T-cell (primary cell): Measurements from ENCODE around the gene FUT2. TPM values are rescaled to one million over a fixed set of nuclear protein-coding genes. Genes with fewer than 3 reads are reported as not detected.

Experiments
- ATAC-seq, 4 experiments: fragments of 200-7000 bp in 3 of 4; fragments of 150-1000 bp in 1 of 4; cut with Tn5 transposase; replicated peaks in 1 of 4; 1 replicate in 3 of 4; 2 replicates in 1 of 4; pipeline ENCODE4 v1.10.0; 2021; ENCODE audit warnings: moderate library complexity in 3 of 4, mild to moderate bottlenecking in 2 of 4, moderate number of reproducible peaks in 1 of 4
- CTCF ChIA-PET, 2 donors: fragments of 300-600 bp; sonication (Branson Sonifier 250); formaldehyde crosslinking; loops; one replicate each; lab custom pipeline; 2022; ENCODE audit warnings: antibody characterized with exemption in 2 of 2; lab: Charles Lee
- POLR2A ChIA-PET, 2 donors: fragments of 300-600 bp; sonication (Branson Sonifier 250); formaldehyde crosslinking; loops; one replicate each; lab custom pipeline; 2022; ENCODE audit warnings: antibody characterized with exemption in 2 of 2; lab: Charles Lee
- DNase-seq, 35 experiments: peaks; one replicate each; pipeline versions ENCODE4 v3.0.0 to v3.0.0-alpha.2; 2013 to 2023
- H3K27ac ChIP-seq: one replicate; pipeline ENCODE4 v1.5.1; 2013; ENCODE audit warnings: low read length
- H3K27me3 ChIP-seq, 2 experiments: replicated peaks in 1 of 2; 1 replicate in 1 of 2; 2 replicates in 1 of 2; pipeline versions ENCODE4 v1.6.1 to v1.7.0; 2013; ENCODE audit warnings: low read length in 1 of 2, mixed read lengths in 1 of 2; ENCODE audit not compliant: control insufficient read depth in 2 of 2, insufficient read depth in 2 of 2; ENCODE audit errors: extremely low read depth in 1 of 2
- H3K36me3 ChIP-seq, 2 donors: 1 replicate in 1 of 2; 2 replicates in 1 of 2; pipeline versions ENCODE4 v1.6.1 to v1.7.0; 2013; ENCODE audit warnings: low read length in 1 of 2; ENCODE audit not compliant: control insufficient read depth in 2 of 2, insufficient read depth in 1 of 2; ENCODE audit errors: extremely low read depth in 1 of 2
- H3K4me1 ChIP-seq, 2 experiments: 1 replicate in 1 of 2; 2 replicates in 1 of 2; pipeline versions ENCODE4 v1.6.1 to v1.7.0; 2013; ENCODE audit warnings: low read length in 2 of 2, mixed read lengths in 1 of 2; ENCODE audit not compliant: insufficient read depth in 2 of 2, control insufficient read depth in 1 of 2; ENCODE audit errors: extremely low read depth in 1 of 2
- H3K4me3 ChIP-seq, 2 donors: 1 replicate in 1 of 2; 2 replicates in 1 of 2; pipeline versions ENCODE4 v1.5.1 to v1.7.0; 2013; ENCODE audit warnings: mild to moderate bottlenecking in 2 of 2, low read length in 1 of 2, moderate library complexity in 1 of 2; ENCODE audit not compliant: control insufficient read depth in 1 of 2; ENCODE audit errors: extremely low read depth in 1 of 2
- H3K9me3 ChIP-seq: 2 replicates; pipeline ENCODE4 v1.7.0; 2013
- H3K27ac Mint-ChIP-seq, 2 donors: one replicate each; pipeline ENCODE4 v1.8.0; 2020 to 2021; ENCODE audit warnings: mild to moderate bottlenecking in 2 of 2, mixed read lengths in 2 of 2
- H3K27me3 Mint-ChIP-seq, 2 donors: one replicate each; pipeline ENCODE4 v1.8.0; 2021 to 2022; ENCODE audit warnings: mixed read lengths in 2 of 2
- H3K36me3 Mint-ChIP-seq: one replicate; pipeline ENCODE4 v1.8.0; 2021; ENCODE audit warnings: mixed read lengths
- H3K4me1 Mint-ChIP-seq, 3 donors: one replicate each; pipeline ENCODE4 v1.8.0; 2020 to 2022; ENCODE audit warnings: mixed read lengths in 3 of 3, mild to moderate bottlenecking in 1 of 3
- H3K4me3 Mint-ChIP-seq, 3 donors: one replicate each; pipeline ENCODE4 v1.8.0; 2020 to 2022; ENCODE audit warnings: mild to moderate bottlenecking in 3 of 3, mixed read lengths in 3 of 3, moderate library complexity in 3 of 3
- H3K9me3 Mint-ChIP-seq, 3 donors: one replicate each; pipeline ENCODE4 v1.8.0; 2020 to 2022; ENCODE audit warnings: mixed read lengths in 3 of 3
- WGBS: methylation state at CpG from one replicate; pipeline ENCODE4 v1.1.5; 2013; ENCODE audit warnings: missing lambda C conversion rate; ENCODE audit not compliant: insufficient coverage; 5-methylcytosine and 5-hydroxymethylcytosine counted together
- total RNA-seq, 35 experiments: library from RNA in 6 of 35; stranded (reverse) in 6 of 35; fragments of 120-200 nt in 1 of 35; gene quantifications; one replicate each; pipeline versions ENCODE4 v1.2.1 to v1.2.4 and lab custom pipeline; 2013 to 2026

Gene FUT2
- total RNA-seq, 5 donors from 2014 or later (not counting 1 experiment from before 2014, with no cell fraction given), result 0.16 TPM; not detected in 4

DNA sequence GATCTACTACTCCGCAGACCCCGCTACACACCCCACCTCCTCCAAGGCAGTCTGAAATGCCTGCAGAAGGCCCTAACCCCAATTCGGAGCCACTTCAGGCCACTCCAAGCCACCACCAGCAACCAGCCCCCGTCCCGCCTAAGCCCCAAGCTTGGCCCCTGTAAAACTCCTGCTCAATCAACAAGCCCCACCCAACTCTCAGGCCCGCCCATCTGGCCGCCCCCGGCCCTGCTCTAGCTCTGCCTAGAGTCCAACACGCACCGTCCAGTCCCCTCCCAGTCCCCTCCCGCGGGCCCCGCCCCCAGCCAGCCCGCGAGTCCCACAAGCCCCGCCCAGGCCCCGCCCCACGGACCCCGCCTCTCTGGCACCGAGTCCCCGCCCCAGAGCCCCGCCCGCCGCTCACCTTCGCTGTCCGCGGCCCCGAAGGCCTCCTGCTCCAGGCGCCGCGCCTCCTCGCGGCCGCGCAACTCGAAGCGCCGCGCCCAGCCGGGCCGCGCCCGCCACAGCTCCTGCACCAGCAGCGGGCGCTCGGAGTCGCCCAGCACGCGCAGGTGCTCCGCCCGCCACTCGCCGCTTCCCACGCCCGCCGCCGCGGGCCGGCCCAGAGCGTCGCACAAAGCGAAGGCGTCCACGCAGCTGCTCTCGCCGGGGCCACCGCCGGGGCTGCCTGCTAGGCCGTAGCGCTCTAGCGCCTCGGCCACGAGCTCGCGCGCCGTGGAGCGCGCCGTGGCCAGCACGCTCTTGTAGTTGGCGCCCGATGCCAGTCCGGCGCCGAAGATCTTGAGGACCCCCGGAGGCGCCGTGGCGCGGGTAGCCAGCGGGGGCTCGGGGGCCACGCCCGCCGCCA lies 43.0 kb downstream of the FUT2 start:
- H3K4me3 ChIP-seq, result peak overlapping the region in 1 of 2 donors; percentile 55
- Mint-ChIP-seq H3K36me3 (no peaks in the 10 kb centered on the region), H3K4me3 (peak overlapping the region; percentile 41 to 61 (median 54)), H3K4me1 (peaks cover 11 to 20% (median 16%) of the 10 kb centered on the region in 3 donors), H3K27me3 (peaks cover 0 to 2% of the 10 kb centered on the region in 2 donors), H3K27ac (peak overlapping the region in 1 of 2 donors; percentile 46), H3K9me3 (no peaks in the 10 kb centered on the region)
- H3K27ac ChIP-seq, result no peak overlapping the region
- no peaks in the 10 kb centered on the region for H3K36me3 ChIP-seq
- peak; percentile 70 to 95 (median 84) for DNase-seq
- ChIA-PET POLR2A (interaction anchor here (0.5 to 0.6 kb wide), 2 partner anchors 9 to 30 kb away, joined by 3 to 4 read pairs; no protein-coding TSS in a partner anchor), CTCF (interaction anchor here in 1 of 2 donors (0.6 to 1.3 kb wide), 4 partner anchors 13 to 249 kb away, joined by 3 to 7 read pairs (median 5); partner anchors contain the start of gene CA11)
- H3K9me3 ChIP-seq, result no peaks in the 10 kb centered on the region
- WGBS, result 3% methylated on average over 95 of the region's 96 CpGs
- H3K27me3 ChIP-seq, result peaks cover 0 to 29% of the 10 kb centered on the region in 2 experiments
- peak; percentile 92 to 95 (median 94) for ATAC-seq
- peaks cover 11 to 32% of the 10 kb centered on the region in 2 experiments for H3K4me1 ChIP-seq

GRCh38 chr19:48739404-48740163 lies 43.8 kb downstream of the FUT2 start:
- Histone ChIP-seq H3K4me3 (peak overlapping the region; percentile 17 to 55), H3K27me3 (peaks cover 0 to 31% of the 10 kb centered on the region in 2 experiments), H3K36me3 (no peaks in the 10 kb centered on the region), H3K27ac (no peak overlapping the region), H3K4me1 (peaks cover 11 to 32% of the 10 kb centered on the region in 2 experiments), H3K9me3 (no peaks in the 10 kb centered on the region)
- Mint-ChIP-seq H3K4me1 (peaks cover 11 to 20% (median 16%) of the 10 kb centered on the region in 3 donors), H3K36me3 (no peaks in the 10 kb centered on the region), H3K27ac (no peak overlapping the region), H3K4me3 (peak overlapping the region; percentile 31 to 61 (median 49)), H3K27me3 (peaks cover 0 to 2% of the 10 kb centered on the region in 2 donors), H3K9me3 (no peaks in the 10 kb centered on the region)
- DNase-seq, result no peak
- ATAC-seq, result peak; percentile 4 to 22 (median 11)
- POLR2A ChIA-PET, result interaction anchor here in 1 of 2 donors (0.5 kb wide), 1 partner anchor 91 kb away, joined by 6 read pairs; no protein-coding TSS in a partner anchor
- 6% methylated on average over 45 of the region's 51 CpGs for WGBS
- CTCF ChIA-PET, result interaction anchor here in 1 of 2 donors (0.7 to 1.3 kb wide), 3 partner anchors 56 to 116 kb away, joined by 3 to 7 read pairs (median 4); partner anchors contain the start of gene CA11

- no peaks in the 10 kb centered on the region for H3K36me3 Mint-ChIP-seq
- Histone ChIP-seq H3K27ac (no peak within 1 kb of the TSS), H3K27me3 (peaks cover 0 to 37% of the 10 kb centered on the region in 2 experiments), H3K4me3 (peak within 1 kb of the TSS; percentile 17 to 55), H3K36me3 (no peaks in the 10 kb centered on the region), H3K4me1 (peaks cover 11 to 38% of the 10 kb centered on the region in 2 experiments), H3K9me3 (no peaks in the 10 kb centered on the region)
- CTCF ChIA-PET, result interaction anchor here in 1 of 2 donors (0.7 kb wide), 1 partner anchor 117 kb away, joined by 3 read pairs; no protein-coding TSS in a partner anchor
- H3K27ac Mint-ChIP-seq, result no peak within 1 kb of the TSS
- no peaks in the 10 kb centered on the region for H3K9me3 Mint-ChIP-seq
- POLR2A ChIA-PET, result no interaction called here
- ATAC-seq, result no peak
- 52% methylated on average over 22 of the region's 27 CpGs for WGBS
- peaks cover 16 to 23% (median 17%) of the 10 kb centered on the region in 3 donors for H3K4me1 Mint-ChIP-seq
- peaks cover 0 to 2% of the 10 kb centered on the region in 2 donors for H3K27me3 Mint-ChIP-seq
- H3K4me3 Mint-ChIP-seq, result peak within 1 kb of the TSS; percentile 31 to 61 (median 49)
- no peak for DNase-seq
Measured at GRCh38 chr19:48740164-48740972, 44.6 kb downstream of the FUT2 start, which contains the start of gene RASIP1. Gene RASIP1 (minus strand): TSS chr19:48740610. CDS start chr19:48740282, 328 bp downstream.

- ATAC-seq, result no peak
Measured at GRCh38 chr19:48741129-48741999, 45.6 kb downstream of the FUT2 start.

GRCh38 chr19:48742096-48742495 lies 46.3 kb downstream of the FUT2 start:
- Histone ChIP-seq H3K9me3 (no peaks in the 10 kb centered on the region), H3K36me3 (no peaks in the 10 kb centered on the region), H3K27ac (no peak overlapping the region), H3K4me1 (peaks cover 11 to 48% of the 10 kb centered on the region in 2 experiments), H3K27me3 (peaks cover 0 to 54% of the 10 kb centered on the region in 2 experiments), H3K4me3 (no peak overlapping the region)
- ChIA-PET POLR2A (interaction anchor here in 1 of 2 donors (0.6 kb wide), 1 partner anchor 110 kb away, joined by 6 read pairs; no protein-coding TSS in a partner anchor), CTCF (no interaction called here)
- ATAC-seq (no peak), DNase-seq (no peak)
- no peaks in the 10 kb centered on the region for H3K9me3 Mint-ChIP-seq
- WGBS, result 100% methylated on average over 7 of the region's 11 CpGs
- peaks cover 5 to 15% of the 10 kb centered on the region in 2 donors for H3K27me3 Mint-ChIP-seq
- H3K4me3 Mint-ChIP-seq, result no peak overlapping the region
- H3K27ac Mint-ChIP-seq, result no peak overlapping the region
- H3K36me3 Mint-ChIP-seq, result no peaks in the 10 kb centered on the region
- H3K4me1 Mint-ChIP-seq, result peaks cover 23 to 28% (median 25%) of the 10 kb centered on the region in 3 donors

More at GRCh38 chr19:48741129-48741999, 45.6 kb downstream of the FUT2 start:
- CTCF ChIA-PET, result no interaction called here
- WGBS, result 56% methylated on average over 30 of the region's 35 CpGs
- Mint-ChIP-seq H3K4me1 (peaks cover 23 to 28% (median 23%) of the 10 kb centered on the region in 3 donors), H3K27me3 (peaks cover 5 to 12% of the 10 kb centered on the region in 2 donors), H3K36me3 (no peaks in the 10 kb centered on the region), H3K27ac (no peak overlapping the region), H3K4me3 (peak overlapping the region in 1 of 3 donors; percentile 3), H3K9me3 (no peaks in the 10 kb centered on the region)
- POLR2A ChIA-PET, result interaction anchor here in 1 of 2 donors (0.6 kb wide), 1 partner anchor 110 kb away, joined by 6 read pairs; no protein-coding TSS in a partner anchor
- Histone ChIP-seq H3K27ac (no peak overlapping the region), H3K36me3 (no peaks in the 10 kb centered on the region), H3K4me3 (no peak overlapping the region), H3K27me3 (peaks cover 0 to 47% of the 10 kb centered on the region in 2 experiments), H3K9me3 (no peaks in the 10 kb centered on the region), H3K4me1 (peaks cover 11 to 42% of the 10 kb centered on the region in 2 experiments)
- peak in 3 of 35 experiments; percentile 18 to 47 (median 36) for DNase-seq
